Superior temporal gyrus (tissue), 1 donor: ENCODE results near the gene BCAS3.
A peak's percentile ranks its signal among the peaks of the same experiment; 100 is the strongest.
"Not testable (repeated sequence)": the region's sequence is repeated elsewhere in the genome, so short reads cannot be mapped to it uniquely, and the experiment has no call there.

ENCODE experiments used
- DNase-seq: peaks from one replicate; pipeline ENCODE4 v3.0.0-alpha.2; 2016; ENCODE audit errors: extremely low spot score

BCAS3 gene

DNA sequence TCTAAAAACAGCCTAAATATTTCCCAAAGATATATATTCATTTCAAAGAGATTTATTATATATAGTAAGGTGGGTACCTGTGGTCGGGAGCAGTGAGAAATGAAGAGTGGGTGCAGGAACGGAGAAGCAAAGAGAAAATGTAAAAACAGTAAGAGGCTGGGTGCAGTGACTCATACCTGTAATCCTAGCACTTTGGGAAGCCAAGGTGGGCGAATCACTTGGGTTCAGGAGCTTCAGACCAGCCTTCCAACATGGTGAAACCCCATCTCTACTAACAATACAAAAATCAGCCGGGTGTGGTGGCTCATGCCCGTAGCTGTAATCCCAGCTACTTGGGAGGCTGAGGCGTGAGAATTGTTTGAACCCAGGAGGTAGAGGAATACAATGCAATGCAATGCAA, 257.1 kb downstream of the BCAS3 start:
- no peak for DNase-seq

DNA sequence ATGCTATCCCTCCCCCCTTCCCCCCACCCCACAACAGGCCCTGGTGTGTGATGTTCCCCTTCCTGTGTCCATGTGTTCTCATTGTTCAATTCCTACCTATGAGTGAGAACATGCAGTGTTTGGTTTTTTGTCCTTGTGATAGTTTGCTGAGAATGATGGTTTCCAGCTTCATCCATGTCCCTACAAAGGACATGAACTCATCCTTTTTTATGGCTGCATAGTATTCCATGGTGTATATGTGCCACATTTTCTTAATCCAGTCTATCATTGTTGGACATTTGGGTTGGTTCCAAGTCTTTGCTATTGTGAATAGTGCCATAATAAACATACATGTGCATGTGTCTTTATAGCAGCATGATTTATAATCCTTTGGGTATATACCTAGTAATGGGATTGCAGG, 258.3 kb downstream of the BCAS3 start:
- DNase-seq: not testable (repeated sequence)

- no peak for DNase-seq
These were observed 261.7 kb downstream of the BCAS3 start for GRCh38 chr17:60939318-60939717.

- DNase-seq: peak; percentile 59
These were observed 263.4 kb downstream of the BCAS3 start for GRCh38 chr17:60941028-60941427.

DNA sequence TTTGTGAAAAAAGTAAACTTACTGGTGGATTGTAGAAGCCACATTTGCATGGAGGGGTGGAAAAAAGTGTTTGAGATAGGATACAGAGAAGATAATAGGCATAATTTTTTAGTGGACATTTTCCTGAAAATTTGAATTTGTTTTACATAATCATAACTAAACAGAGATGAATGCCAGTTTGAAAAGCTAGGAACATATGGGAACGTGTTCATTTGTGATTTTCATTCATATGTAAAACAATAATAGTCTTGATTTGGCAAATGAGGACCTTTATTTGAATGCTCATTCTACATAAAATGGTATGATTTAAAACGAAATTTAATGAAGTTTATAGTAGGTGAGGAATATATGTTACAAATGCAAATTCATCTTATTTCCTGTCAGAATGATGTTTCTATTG, 263.9 kb downstream of the BCAS3 start:
- no peak for DNase-seq

DNA sequence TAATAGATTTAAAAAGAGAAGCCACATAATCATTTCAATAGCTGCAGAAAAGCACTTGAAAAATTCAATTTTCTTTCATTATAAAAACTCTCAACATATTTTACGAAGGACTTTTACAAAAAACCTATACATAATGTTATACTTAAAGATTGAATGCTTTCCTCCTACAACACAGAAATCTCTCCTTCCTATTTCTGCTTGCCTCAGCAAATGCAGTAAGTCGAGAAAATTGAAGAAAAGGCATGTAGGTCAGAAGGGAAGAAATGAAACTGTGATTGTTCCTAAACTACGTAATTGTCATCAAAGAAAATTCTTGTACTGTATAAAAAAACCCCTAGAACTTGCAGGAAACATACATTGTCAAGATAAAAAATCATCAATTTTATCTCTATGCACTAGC, 267.1 kb downstream of the BCAS3 start:
- no peak for DNase-seq

DNA sequence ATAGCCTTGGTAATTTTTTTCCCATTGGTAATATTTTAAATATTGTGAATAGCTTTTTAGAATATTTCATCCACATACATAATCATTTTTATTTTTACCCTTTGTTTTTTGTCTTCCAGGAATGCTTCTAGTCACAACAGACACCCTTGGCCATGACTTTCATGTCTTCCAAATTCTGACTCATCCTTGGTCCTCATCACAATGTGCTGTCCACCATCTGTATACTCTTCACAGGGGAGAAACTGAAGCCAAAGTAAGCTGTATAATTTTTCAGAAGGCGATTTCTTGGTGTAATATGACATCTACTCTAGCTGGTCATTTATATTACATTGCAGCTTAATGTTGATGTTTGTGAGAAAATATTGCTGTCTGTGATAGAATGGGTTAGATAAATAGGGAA, 269.4 kb downstream of the BCAS3 start:
- peak; percentile 26 for DNase-seq

DNA sequence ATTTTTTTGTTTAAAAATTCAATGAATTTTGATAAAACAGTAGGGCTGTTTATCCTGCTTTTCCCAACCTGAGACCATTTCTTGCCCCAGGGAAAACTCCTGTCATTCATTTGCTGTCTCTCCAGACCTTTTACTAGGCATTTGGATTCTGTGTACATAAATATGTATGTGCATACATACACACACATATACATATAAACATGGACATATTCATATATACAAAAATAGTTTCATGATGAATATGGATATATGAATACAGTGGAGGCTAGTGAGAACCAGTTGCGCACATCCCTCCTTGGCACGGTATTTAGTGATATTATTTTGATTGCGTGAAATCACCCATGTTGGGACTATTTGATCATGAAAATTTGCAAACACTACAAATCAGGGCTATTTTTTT, 269.9 kb downstream of the BCAS3 start:
- no peak for DNase-seq

DNA sequence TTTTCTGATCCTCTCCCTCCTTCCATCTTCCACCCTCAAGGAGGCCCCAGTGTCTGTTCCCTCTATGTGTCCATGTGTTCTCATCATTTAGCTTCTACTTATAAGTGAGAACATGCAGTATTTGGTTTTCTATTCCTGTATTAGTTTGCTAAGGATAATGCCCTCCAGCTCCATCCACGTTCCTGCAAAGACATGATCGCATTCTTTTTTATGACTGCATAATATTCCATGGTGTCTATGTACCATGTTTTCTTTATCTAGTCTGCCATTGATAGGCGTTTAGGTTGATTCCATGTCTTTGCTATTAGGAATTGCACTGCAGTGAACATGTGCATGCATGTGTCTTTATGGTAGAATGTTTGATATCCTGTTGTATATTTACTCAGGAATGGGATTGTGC, 275.1 kb downstream of the BCAS3 start:
- no peak for DNase-seq

- DNase-seq: no peak
These were observed 281.4 kb downstream of the BCAS3 start for GRCh38 chr17:60959011-60959410.

DNA sequence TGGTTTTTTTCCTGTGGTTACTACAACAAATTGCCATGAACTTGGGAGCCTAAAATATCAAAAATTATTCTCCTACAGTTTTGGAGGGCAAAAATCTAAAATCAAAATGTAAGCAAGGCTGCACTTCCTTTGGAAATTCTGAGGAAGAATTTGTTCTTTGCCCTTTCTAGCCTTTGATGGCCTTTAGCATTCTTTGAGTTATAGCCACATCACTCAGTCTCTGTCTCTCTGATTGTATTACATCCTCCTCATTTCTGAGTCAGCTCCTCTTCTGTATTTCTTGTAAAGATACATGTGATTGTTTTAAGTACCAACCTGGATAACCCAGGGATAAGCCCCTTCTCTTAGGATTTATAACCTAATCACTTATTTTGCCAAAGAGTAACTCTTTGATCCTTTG, 282.0 kb downstream of the BCAS3 start:
- no peak for DNase-seq

DNA sequence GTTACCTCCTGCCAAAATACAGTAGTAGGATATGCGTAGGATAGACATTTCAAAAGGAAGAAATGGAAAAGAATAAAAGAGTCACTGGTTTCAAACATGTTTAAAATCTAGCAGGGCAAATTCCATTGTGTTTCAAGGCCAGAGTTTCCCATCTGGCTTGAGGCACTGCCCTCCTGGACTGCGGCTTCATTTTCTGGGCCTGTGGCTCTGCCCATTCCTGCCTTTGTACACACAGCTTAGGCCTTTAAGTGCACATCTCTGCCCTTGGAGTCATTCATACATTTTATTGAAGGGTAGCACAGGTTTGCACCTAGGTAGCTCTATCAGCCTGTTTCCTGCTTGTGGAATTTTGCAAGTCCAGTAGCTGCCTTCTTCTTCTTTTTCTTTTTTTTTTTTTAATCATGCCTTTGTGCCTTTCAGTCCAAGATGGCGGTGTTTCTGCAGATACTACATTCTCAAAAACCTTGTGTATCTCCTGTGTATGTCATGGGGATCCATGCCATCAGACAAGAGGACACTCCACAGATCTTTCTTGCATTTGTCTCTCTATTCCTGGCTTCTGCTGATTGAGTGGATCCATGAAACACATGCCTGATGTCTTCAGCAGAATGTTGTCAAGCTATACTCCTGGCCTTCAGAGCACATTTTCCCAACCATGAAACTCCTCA, 282.9 kb downstream of the BCAS3 start:
- DNase-seq: no peak

DNA sequence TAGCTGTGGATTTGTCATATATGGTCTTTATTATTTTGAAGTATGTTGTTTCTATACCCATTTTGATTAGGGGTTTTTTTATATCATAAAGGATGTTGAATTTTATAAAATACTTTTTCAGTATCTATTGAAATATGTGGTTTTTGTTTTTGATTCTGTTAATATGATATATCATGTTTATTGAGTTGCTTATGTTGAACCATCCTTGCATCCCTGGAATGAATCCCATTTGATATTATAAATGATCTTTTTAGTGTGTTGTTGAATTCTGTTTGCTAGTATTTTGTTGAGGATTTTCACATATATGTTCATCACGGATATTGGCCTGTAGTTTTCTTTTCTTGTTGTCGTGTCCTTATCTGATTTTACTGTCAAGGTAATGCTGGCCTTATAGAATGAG, 286.5 kb downstream of the BCAS3 start:
- no peak for DNase-seq

- no peak for DNase-seq
These were observed 290.6 kb downstream of the BCAS3 start for GRCh38 chr17:60968266-60968665.

DNA sequence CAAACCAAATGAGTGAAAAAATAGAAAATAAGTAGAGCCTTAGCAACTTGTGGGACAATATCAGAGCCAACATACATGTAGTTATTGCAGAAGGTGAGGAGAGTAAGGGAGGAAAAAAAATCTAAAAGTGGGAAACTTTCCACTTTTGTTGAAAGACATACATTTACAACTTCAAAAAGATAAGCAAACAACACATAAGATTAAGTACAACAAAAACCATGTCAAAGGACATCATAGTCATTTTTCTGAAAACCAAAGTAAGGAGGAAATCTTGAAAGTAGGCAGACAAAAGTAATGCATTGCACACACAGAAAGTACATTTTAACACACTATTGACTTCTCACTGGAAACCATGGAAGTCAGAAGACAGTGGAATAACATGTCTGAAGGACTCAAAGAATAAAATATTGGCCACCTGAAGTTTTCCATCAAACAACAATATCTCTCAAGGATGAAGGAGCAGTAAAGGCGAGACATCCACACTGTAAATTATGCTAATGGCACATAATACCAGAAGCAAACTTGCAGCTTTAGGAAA, 291.9 kb downstream of the BCAS3 start:
- DNase-seq: no peak

DNA sequence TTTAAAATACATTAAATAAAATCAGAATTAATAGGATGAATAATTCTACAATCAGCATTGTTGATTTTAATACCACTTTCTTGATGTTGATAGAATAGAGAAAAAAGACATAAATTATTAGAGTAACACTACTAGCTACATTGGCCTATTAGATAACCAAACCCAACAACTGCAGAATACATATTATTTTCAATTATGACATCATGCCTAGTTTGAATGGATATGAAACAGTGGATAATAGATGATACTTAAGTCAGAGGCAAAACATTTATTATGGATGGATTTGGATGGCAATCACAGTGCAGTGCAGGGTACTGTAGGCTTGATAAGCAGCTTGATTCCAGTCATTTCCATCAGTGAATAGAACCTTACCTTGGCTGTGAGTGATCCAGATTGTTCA, 293.1 kb downstream of the BCAS3 start:
- no peak for DNase-seq

GRCh38 chr17:60971515-60972369, 294.1 kb downstream of the BCAS3 start:
- no peak for DNase-seq

GRCh38 chr17:60976861-60977260, 299.2 kb downstream of the BCAS3 start:
- DNase-seq: not testable (repeated sequence)

DNA sequence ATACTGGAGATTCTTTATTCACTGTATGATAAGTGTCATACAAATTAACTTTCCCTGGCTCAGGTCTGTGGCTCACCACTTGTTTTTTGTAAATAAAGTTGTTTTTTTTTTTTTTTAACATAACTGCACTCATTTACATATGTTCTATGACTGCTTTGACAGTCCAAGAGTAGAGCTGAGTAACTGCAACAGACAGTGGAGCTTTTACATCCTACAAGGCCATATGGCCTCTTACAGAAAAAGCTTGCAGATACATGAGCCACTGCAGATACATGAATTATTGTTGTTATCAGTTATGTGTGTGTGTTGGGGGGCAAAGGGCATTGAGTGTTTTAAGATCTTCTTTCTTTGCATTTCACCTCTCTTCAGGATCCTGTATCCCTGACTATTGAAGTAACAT, 311.7 kb downstream of the BCAS3 start:
- no peak for DNase-seq

DNA sequence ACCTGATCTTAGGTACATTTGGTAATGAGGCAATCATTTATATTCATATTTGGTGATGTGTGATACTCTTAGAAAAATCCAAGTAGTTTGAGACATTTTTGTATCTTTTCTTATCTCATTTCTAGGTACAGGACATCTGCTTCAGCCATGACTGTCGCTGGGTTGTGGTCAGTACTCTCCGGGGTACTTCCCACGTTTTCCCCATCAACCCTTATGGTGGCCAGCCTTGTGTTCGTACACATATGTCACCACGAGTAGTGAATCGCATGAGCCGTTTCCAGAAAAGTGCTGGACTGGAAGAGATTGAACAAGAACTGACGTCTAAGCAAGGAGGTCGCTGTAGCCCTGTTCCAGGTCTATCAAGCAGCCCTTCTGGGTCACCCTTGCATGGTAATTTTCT, 312.2 kb downstream of the BCAS3 start:
- DNase-seq: no peak

DNA sequence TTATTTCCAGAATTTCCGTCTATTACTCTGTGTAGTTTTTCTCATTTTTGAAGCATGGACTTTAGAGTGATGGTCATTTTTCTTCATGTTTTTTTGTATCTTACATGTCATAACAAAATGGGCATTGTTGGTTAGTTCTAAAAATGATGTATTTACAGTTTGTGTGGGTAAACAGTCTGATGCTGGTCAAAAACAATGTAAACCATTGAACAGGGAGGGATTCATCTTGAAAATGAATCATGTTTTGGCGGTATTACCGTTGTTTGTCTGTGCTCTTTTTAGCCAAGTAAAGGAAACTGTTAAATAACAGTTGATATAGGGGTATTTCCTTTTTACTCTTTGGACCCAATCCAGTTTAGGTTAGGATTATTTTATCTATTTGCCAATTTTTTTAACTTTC, 315.8 kb downstream of the BCAS3 start:
- no peak for DNase-seq

- DNase-seq: no peak
These were observed 318.0 kb downstream of the BCAS3 start for GRCh38 chr17:60995680-60996079.

GRCh38 chr17:61000911-61001310, 323.3 kb downstream of the BCAS3 start:
- DNase-seq: no peak
